GM21515 (cell line): ENCODE measurements around the gene SNX9.

ENCODE experiments used
- ATAC-seq: cut with Tn5 transposase; IDR thresholded peaks from one replicate; pipeline ENCODE4 v1.9.1; 2021; ENCODE audit not compliant: unreplicated experiment

Gene SNX9

DNA sequence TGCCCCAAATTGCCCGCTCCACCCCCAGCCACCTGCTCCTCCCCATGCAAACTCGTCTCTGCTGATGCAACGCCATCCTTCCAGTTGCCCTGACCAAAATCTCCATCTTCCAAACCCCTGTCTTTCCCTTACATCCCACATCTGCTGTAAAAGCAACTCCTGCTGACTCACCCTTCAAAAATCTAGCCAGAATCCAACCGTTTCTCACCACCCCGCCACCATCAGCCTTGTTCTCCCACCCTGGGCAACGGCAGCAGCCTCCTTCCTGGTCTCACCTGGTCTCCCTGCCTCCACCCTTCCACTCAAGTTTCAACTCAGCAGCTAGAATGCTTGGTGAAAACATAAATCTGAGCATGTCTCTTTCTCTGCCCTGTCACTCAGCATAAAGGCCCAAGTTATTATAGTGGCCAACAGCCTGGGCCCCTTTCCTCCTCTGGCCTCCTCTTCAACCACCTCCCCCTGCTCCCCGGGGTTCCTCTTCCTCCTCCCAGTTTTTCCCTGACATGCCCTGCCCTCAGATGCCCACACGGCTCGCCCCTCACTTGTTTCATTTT lies 151.4 kb downstream of the SNX9 start:
- no peak for ATAC-seq

- no peak for ATAC-seq
Observed at GRCh38 chr6:157974967-157975366, 151.9 kb downstream of the SNX9 start.

- no peak for ATAC-seq
Observed at GRCh38 chr6:157975456-157975855, 152.4 kb downstream of the SNX9 start.

- no peak for ATAC-seq
Observed at GRCh38 chr6:157976345-157977175, 153.5 kb downstream of the SNX9 start.

- ATAC-seq, result no peak
Observed at GRCh38 chr6:157977176-157977804, 154.2 kb downstream of the SNX9 start.

- no peak for ATAC-seq
Observed at GRCh38 chr6:157978021-157978783, 155.2 kb downstream of the SNX9 start.

- ATAC-seq, result peak; percentile 12
Observed at GRCh38 chr6:157980288-157981131, 157.5 kb downstream of the SNX9 start.

- no peak for ATAC-seq
Observed at GRCh38 chr6:157981132-157981394, 158.0 kb downstream of the SNX9 start.

GRCh38 chr6:157981395-157982101 lies 158.5 kb downstream of the SNX9 start, which contains the start of gene SYNJ2:
Gene SYNJ2 (plus strand): TSS chr6:157981863. CDS start chr6:157981962, 99 bp downstream.
- ATAC-seq, result peak; percentile 81

DNA sequence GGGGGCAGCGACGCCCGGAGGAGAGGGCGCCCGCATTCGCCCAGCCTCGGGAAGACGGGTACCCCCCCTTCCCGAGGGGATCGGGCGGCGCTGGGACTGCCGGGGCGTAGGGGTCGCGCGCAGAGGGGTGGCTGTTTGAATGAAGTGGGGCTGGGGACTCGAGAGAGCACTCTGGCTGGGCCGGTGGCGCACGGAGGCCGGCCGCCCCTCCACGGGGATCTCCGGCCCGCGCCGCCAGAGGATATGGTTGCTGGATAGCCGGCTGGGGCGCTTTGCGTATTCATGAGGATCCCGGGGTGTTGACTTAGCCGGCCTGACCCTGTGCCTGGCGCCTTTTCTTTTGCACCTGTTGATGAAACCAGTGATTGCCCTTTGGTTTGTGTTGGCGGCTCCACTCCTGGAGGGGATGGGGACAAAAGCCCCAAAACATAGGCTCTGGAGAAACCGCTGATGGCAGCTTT lies 159.1 kb downstream of the SNX9 start:
- ATAC-seq, result peak; percentile 23

DNA sequence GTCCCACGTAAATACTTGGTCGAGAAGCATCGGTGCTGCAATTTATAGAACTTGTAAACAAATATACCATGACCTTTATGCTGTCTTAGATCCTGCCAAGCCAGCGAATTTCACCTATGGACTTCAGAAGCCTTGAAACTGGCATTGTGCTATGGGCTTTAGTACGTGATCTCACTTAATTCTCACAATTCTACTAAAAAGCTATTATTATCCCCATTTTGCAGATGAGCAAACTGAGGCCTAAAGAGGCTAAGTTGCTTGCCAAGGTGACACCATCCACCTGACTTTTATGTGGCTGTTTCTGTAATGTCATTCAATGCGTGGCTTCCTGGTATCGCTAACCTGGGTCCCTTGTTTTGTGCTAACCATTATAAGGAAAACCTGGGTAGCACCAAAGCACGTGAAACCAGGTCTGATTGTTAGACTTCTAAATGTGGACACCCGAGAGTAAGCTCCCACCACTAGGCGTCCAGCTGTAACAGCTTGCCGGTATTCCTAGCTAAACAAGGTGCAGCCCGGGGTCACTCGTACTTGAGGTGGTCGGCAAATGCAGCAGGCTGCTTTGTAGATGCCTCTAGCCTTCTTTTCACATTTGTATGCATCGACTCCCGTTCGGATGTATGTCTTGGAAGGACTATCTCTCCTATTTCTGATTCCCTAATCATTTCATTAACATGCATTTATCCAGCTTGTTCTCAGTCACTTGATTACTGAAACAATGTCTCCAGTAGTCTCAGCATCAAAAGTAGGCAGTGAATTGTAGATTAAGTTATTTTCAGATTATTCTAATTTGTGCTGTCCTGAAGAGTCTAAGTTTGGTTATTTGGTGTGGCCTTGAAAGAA lies 159.7 kb downstream of the SNX9 start:
- no peak for ATAC-seq

DNA sequence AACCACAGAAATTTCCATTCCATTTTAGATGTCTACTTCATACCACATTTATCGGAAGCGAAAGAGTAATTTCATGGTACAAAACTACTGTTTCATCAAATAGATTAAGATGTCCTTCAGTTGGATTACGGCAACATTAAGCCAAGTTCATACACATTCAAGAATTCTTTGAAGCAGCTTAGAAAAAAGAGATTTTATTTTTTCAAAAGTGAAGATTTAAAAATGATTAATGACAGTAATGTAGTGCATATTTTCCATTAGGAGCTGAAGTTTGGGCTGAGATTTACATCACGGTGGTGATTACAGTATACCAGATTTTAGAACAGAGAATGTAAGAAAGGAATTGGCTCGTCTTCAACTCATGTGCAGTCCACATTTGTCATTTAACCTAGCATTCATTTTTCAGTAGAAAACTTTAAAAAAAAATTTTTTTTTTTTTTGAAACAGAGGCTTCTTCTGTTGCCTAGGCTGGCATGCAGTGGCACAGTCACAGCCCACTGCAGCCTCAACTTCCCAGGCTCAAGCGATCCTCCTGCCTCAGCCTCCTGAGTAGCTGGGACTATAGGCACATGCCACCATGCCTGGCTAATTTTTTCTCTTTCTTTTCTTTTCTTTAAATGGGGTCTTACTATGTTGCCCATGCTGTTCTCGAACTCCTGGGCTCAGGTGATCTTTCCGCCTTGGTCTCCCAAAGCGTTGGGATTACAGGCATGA lies 160.5 kb downstream of the SNX9 start:
- ATAC-seq, result no peak

- ATAC-seq, result no peak
Observed at GRCh38 chr6:157984128-157984527, 161.1 kb downstream of the SNX9 start.

- ATAC-seq, result no peak
Observed at GRCh38 chr6:157984686-157985225, 161.7 kb downstream of the SNX9 start.

GRCh38 chr6:157985378-157986155 lies 162.5 kb downstream of the SNX9 start:
- ATAC-seq, result no peak

- ATAC-seq, result no peak
Observed at GRCh38 chr6:157987788-157988699, 165.0 kb downstream of the SNX9 start.
